Neural progenitor cell (in vitro differentiated cells): ENCODE data around the gene RLBP1.

Experiments
- CTCF ChIP-seq: fragments of 200-600 bp; sonication (generic); IDR thresholded peaks from 2 replicates; pipeline ENCODE4 v1.5.1; 2017; ENCODE audit warnings: antibody characterized with exemption, mild to moderate bottlenecking
- EZH2 ChIP-seq: fragments of 200-600 bp; sonication (generic); IDR thresholded peaks from 2 replicates; pipeline ENCODE4 v1.6.1; 2017; ENCODE audit warnings: antibody characterized with exemption, mild to moderate bottlenecking, moderate library complexity
- EZH2phosphoT487 ChIP-seq: fragments of 200-600 bp; sonication (generic); IDR thresholded peaks from 2 replicates; pipeline ENCODE4 v1.6.1; 2017; ENCODE audit warnings: antibody characterized with exemption

GRCh38 chr15:89161666-89162065, 59.7 kb downstream of the RLBP1 start:
- TF ChIP-seq EZH2 (no peak), CTCF (no peak), EZH2phosphoT487 (no peak)
